Fibroblast of mammary gland (primary cell): ENCODE measurements around the gene SLC27A6.
A peak's percentile ranks its signal among the peaks of the same experiment; 100 is the strongest.

ENCODE experiments used
- DNase-seq: peaks from one replicate; pipeline ENCODE4 v3.0.0-alpha.2; 2010; ENCODE audit warnings: low read depth
- H3K4me3 ChIP-seq: 2 replicates; pipeline ENCODE4 v1.5.1; 2011; ENCODE audit warnings: low read depth, mild to moderate bottlenecking, low read length, moderate library complexity; ENCODE audit not compliant: control insufficient read depth
- CTCF ChIP-seq: conservative IDR thresholded peaks from 2 replicates; pipeline ENCODE4 v1.5.1; 2011; ENCODE audit warnings: low read depth, low read length, inconsistent platforms; ENCODE audit not compliant: control insufficient read depth, insufficient read depth

SLC27A6 gene

GRCh38 chr5:129063483-129064113 lies 98.3 kb downstream of the SLC27A6 start:
- DNase-seq, result peak; percentile 36
- no peak for TF ChIP-seq CTCF
- no peak overlapping the region for H3K4me3 ChIP-seq

GRCh38 chr5:129065721-129066120 lies 100.4 kb downstream of the SLC27A6 start:
- DNase-seq, result no peak
- TF ChIP-seq CTCF, result no peak
- H3K4me3 ChIP-seq, result no peak overlapping the region

GRCh38 chr5:129067745-129068144 lies 102.5 kb downstream of the SLC27A6 start:
- no peak overlapping the region for H3K4me3 ChIP-seq
- TF ChIP-seq CTCF, result no peak
- DNase-seq, result no peak

- DNase-seq, result no peak
- no peak for TF ChIP-seq CTCF
- H3K4me3 ChIP-seq, result no peak overlapping the region
Observed at GRCh38 chr5:129069292-129069691, 104.0 kb downstream of the SLC27A6 start.

GRCh38 chr5:129073111-129073510 lies 107.8 kb downstream of the SLC27A6 start:
- TF ChIP-seq CTCF, result no peak
- DNase-seq, result peak; percentile 32
- H3K4me3 ChIP-seq, result no peak overlapping the region

- no peak overlapping the region for H3K4me3 ChIP-seq
- peak; percentile 86 for DNase-seq
Observed at GRCh38 chr5:129074903-129075302, 109.6 kb downstream of the SLC27A6 start.

More at GRCh38 chr5:129074903-129075302, 109.6 kb downstream of the SLC27A6 start:
- TF ChIP-seq CTCF, result no peak
